NOMO-1 treated with DMSO at 0.1 percent for 48 hours (cell line): Measurements from ENCODE around the gene TRAPPC12.

Experiments
- DNase-seq: peaks from one replicate; lab custom pipeline; 2025; ENCODE audit not compliant: unreplicated experiment; lab: John Stamatoyannopoulos, UW

Gene TRAPPC12

DNA sequence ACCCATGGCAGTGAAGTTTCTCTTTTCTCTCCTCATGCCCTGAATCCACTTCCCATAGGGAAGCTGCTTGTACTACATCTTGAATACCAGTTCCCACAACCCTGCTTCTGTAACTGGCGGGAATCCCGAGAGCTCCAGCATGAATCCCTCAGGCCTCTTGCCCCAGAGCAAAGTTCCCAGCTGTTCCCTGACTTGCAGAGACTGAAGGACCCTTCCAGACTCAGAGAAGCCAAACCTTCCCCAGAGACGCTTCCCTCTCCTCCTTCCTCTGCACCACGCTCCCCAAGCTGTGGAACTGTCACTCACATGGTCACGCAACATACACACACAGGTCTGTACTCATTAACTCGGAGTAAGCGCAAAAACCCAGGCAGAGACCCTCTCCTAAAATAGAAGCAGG, 26.4 kb downstream of the TRAPPC12 start:
- no peak for DNase-seq

DNA sequence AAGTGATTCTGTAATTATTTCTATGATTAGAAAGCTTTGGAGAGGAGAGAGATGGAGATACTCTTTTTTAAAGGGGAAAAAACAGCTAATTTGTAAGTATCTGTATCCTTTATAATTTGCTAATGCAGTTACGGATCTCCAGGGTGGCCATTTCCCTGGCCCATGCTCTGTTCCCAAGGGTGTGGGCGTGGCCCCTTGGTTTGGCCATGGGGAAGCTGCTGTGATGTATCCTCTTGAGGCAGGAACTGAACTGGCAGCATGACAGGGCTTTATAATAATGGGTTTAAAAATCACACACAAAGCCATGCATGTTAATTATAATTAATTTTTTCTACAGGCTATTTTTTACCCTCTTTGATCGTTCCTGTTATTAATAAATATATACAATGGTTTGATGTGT, 27.0 kb downstream of the TRAPPC12 start:
- DNase-seq = no peak

- no peak for DNase-seq
These were observed 29.3 kb downstream of the TRAPPC12 start for GRCh38 chr2:3408781-3409180.

DNA sequence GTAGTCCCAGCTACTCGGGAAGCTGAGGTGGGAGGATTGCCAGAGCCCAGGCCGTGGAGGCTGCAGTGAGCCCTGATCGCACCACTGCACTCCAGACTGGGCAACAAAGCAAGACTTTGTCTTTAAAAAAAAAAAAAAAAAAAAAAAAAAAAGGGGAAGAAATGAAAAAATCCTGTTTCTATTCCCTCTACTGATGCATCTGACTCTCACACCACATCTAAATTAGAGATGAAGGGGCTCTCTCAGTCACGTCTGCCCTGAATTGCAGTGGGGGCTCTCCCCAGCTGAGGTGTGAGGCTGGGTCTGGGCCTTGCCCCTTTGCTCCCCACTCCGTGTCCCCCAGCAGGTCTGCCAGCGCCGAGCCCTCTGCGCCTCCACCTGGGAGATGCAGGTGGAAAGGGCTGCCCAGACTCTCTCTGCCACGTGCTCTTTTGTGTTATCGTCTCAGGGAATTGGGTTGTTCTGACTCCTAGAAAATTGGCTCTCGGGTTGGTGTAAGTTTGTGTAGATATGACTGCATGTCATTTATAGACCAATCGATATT, 30.2 kb downstream of the TRAPPC12 start:
- no peak for DNase-seq

GRCh38 chr2:3411103-3411502, 31.6 kb downstream of the TRAPPC12 start:
- no peak for DNase-seq

DNA sequence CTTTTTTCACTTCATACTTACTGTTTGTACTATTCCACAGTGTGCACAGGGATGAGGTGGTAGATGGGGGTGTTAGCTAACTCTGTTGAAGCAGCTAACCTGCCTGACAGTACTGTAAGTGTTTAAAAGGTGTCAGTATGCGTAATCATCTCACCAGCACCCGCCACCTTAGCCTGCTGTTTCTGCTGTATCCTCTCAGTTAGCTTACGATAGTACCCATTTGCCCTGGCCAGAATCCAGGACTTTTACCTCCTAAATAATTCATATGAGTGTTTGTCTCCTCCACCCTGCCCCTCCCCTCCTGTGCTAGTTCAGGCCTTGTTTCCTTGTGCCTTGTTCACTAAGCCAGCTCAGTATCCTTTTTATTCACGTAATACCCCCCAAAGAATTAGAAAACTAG, 34.2 kb downstream of the TRAPPC12 start:
- no peak for DNase-seq

DNA sequence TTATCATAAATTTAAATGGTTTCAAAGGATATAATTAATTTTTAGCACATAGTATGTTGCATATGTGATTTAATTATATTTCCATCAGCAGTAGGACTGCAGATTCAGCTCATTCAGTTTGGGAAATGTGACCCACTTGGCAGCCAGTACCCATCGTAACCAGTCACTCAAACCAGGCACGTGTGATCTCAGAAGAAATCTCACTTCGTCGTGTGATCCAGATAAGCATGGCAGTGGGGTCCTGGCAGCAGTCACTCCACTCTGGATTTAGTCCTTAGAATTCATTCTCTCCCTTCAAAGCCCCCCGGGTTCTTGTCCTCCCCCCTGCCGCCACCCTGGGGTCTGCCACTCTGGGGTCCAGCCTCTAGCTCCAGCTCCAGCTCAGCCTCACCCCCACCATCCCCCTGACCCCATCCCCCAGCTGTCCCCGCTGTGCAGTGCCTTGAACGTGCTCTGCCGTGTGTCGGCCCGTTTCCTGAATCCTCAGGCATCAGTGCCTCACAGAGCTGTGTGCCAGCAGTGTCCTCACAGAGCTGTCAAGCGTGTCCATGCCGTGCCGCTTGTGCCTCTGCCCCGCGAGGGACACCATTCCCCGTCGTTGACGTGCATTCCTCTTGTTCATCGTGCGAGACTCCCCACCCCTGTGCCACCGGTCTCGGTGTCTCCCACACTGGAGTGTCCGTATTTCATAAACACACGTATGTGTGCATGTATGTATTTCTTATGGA, 34.8 kb downstream of the TRAPPC12 start:
- DNase-seq = no peak

DNA sequence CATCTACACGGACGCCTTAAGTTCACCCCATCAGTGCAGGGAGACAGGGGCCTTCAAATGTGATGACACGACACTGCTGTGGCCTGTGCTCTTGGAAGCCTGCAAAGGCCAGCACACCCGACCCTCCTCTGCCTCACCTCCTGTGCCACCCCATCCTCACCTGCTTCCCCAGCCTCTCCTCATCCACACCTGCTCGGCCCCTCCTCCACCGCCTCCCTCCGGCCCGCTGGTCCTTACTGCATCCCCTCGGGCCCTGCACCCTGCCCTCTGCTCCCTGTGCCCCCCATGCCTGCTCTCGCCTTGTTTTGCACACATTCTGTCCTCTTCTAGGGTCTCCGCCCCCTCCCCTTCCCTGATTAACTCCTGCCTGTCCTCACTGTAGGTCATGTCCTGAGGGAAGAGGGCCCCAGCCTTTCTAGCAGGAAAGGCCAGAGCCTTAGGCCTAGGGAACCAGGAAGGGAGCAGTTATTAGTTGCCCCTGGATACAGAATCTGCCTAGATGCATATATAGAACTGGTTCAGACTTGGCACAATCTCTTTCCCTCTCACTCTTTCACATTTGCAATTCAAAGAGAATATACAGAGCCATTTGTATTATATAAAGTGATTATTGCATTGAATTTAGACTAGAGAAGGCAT, 39.4 kb downstream of the TRAPPC12 start:
- DNase-seq = no peak

DNA sequence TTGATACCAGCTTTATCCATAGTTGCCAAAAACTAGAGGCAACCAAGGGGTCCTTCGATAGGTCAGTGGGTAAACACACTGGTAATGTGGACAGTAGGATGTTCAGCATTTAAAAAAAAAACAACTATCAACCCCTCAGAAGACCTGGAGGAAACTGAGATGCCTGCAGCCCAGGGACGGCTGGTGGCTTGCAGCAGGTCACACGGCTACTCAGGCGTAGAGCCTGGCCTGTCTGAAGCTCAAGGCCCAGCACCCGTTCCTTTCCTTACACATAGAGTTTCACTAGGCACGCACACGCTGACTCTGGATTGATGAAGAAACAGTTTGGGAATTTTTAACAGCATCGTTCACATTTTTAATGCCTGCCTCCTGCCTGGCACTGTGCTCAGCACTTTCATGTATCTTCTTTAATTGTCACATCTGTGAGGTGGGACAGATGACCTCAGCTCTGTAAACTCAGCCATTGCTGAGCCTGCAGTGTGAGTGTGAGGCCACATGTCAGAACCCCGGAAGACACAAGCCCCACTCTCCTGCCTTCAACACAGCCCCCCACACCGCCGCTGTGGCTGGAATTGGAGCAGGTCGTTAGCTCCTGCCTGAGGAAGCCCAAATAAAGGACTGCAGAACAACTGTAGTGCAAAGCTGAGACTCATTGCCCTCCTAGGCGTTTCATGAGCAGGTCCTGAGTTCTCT, 40.7 kb downstream of the TRAPPC12 start:
- no peak for DNase-seq

DNA sequence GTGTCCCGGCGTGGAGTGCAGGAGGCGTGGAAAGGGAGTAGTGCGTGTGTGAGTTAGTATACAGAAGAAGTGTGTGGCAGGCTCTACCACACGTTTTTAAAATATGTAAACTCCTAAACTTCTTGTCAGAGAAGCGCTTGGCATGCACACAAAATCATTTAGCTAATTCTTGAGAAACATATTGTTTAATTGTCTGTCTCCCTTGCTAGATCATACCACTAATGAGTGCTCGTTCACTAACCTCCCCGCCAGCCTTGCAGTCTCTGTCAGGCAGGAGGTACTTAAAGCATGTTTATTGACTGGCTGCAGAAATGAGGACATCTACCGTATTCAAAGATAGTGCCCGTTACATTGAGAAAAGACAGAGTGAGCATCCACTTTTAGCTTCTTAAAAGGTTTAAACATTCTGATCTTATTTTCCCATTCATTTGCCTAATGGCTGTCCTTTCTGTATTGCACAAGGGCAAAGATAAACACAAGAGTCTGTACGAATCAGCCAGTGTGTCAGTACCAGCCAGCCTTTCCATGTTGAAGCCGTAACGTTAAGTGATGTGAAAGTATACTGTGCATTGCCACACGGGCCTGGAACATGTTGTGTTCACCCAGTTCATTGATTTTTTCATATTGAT, 41.4 kb downstream of the TRAPPC12 start:
- no peak for DNase-seq

GRCh38 chr2:3421580-3421979, 42.1 kb downstream of the TRAPPC12 start:
- DNase-seq = no peak

- no peak for DNase-seq
These were observed 42.8 kb downstream of the TRAPPC12 start for GRCh38 chr2:3422161-3422779.

DNA sequence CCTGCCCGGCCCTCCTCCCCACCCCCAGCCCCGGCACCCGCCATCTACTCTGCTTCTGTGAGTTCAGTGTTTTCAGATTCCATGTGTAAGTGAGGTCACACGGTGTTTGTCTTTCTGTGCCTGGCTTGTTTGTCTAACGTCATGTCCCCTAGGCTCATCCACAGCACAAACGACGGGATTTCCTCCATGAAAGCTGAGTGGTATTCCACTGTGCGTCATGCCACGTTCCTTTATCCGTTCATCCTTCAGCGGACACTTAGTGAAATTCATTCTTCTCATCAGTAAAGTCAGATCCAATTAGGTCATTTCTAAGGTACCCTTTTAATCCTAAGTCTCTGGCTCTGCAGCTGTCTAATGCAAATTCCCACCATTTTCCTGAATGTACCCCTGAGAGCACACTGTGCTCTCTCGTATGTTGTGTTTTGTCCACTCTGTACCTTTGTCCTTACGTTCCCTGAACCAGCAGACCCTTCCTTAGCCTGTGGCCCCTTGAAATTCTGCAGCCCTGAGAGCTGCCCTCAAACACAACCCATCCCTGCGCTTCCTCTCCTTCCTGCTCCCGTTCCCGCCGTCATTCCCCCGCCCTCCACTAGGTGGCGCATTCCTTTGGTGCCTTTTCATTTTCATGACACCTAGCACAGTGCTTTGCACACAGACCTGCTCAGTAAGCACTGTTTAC, 44.1 kb downstream of the TRAPPC12 start:
- DNase-seq = peak; percentile 39

GRCh38 chr2:3424171-3424795, 44.8 kb downstream of the TRAPPC12 start:
- DNase-seq = no peak

DNA sequence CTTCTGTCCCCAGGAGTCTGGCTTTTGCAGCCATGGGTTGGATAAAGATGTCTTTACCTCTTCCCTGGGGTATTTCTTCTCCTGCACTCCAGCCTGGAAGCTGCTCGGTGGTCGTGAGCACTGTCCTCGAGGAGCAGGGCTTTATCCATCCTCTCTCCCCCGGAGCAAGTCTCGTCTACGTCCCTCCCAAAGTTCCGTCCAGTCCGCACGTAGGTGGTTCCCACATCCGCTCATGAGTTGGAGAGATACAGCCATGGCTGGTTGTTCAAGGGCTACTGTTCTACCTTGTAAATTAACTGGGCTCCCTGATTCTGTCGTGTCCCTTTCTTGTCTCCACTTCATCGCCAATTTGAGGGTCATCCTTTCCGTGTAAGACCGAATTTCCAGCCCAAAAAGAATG, 47.1 kb downstream of the TRAPPC12 start:
- DNase-seq = no peak

DNA sequence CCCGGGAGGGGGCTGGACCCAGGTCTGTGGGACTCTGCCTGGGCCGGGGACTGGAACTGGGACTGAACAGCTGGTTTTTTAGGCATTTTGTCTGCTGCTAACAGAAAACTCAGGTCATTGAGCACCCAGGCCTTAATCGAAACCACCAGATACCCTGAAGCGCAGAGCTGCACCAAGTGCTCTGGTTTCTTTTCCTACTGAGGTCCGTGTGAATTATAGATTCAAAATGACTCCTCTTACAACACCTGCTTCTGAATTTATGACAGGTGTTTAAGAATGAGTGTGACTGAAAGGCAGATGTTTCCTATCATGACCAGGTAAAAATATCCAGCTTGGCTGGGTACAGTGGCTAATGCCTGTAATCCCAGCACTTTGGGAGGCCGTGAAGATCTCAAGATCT, 47.8 kb downstream of the TRAPPC12 start:
- no peak for DNase-seq

DNA sequence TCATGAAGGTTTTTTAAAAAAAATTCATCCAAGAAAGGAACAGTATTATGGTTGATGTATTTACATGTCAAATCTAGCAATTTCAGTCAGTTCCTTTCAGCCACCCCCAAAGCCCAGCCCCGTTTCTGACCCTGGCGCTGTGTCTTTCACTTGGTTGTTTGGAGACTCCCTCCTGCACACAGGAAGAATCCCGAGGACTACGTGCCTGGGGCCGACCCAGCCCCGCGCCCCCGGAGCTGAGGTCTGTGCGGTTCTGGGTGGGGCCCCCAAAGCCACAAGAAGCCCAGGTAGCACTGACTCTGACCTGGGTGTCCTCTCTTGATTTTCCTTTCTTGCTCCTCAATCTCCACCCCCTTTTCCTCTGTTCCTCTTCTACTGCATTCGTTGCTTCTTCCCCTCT, 49.1 kb downstream of the TRAPPC12 start:
- no peak for DNase-seq

DNA sequence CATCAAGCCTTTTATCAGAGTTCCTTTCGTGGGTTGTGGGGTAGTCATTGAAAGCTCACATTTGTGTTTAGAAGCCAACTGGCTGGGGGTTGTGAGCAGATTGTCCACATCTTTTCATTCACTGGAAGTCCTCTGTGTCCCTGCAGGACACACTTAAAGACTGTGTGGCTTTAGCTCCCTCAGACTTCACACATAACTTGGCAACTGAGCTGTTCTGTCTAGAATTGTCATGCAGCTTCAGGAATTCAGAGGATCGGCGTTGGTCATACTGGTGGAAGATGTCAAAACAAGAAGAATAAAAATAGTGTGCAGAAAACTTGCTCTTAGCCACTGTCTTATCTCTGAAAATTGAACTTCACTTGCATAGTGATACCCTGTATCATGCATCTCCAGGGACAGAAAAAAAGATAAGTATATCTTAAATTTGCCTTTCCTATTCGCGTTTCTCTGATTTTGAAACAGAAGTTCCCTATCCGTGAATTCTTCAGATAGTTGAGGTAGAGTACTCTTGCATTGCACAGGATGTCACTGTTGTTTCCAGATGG, 49.6 kb downstream of the TRAPPC12 start:
- DNase-seq = no peak

DNA sequence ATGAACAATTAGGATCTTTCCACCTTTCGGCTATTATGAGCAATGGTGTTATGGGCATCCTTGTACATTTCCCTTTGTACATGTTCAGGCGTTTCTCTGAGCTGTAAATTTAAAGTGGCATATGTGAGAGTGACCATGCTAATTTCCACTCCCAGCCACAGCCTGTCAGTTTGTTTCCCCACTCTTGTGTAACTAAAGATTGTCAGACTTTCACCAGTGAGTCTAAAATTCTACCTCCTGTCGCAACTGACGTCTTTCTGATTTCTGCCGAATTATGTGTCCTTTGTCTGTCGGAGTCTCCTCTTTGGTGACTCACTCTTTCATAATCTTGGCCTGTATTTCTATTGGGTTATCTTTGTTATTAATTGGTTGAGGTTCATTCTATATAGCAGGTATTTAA, 50.7 kb downstream of the TRAPPC12 start:
- DNase-seq = peak; percentile 94
